ENCODE data around the gene SREK1.
A peak's percentile ranks its signal among the peaks of the same experiment; 100 is the strongest.
"Not testable (repeated sequence)": the region's sequence is repeated elsewhere in the genome, so short reads cannot be mapped to it uniquely, and the experiment has no call there.

Gene SREK1

DNA sequence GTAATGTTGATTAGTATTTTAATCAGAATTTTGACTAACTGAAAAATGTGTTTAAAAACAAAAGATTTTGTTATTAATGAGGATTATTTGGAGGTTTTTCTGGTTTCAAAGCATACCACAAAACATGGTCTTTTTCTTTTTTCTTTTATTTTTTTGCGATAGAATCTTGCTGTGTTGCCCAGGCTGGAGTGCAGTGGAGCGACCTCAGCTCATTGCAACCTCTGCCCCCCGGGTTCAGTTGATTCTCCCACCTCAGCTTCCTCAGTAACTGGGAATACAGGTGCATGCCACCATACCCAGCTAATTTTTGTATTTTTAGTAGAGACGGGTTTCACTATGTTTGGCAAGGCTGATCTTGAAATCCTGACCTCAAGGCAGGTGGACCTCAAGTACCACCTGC, 24.1 kb downstream of the SREK1 start:
- no peak for FAIRE-seq

DNA sequence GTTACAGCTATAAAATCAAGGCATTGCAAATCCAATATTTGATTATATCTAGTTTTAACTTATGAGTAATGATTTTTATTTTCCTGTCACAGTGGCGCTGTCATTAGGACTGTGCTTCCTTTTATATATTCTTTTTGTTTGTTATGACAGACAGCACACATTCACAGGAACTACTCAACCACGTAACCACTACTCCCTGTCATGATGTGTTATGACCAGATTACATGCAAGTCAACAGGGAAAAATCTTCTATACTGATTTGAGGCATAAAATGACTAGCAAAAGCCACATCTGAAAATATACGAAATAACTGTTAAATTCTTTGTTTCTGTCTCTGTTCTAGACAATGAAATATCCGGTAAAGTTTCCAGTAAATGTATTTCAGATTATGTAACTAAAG, 25.4 kb downstream of the SREK1 start:
- no peak for FAIRE-seq

DNA sequence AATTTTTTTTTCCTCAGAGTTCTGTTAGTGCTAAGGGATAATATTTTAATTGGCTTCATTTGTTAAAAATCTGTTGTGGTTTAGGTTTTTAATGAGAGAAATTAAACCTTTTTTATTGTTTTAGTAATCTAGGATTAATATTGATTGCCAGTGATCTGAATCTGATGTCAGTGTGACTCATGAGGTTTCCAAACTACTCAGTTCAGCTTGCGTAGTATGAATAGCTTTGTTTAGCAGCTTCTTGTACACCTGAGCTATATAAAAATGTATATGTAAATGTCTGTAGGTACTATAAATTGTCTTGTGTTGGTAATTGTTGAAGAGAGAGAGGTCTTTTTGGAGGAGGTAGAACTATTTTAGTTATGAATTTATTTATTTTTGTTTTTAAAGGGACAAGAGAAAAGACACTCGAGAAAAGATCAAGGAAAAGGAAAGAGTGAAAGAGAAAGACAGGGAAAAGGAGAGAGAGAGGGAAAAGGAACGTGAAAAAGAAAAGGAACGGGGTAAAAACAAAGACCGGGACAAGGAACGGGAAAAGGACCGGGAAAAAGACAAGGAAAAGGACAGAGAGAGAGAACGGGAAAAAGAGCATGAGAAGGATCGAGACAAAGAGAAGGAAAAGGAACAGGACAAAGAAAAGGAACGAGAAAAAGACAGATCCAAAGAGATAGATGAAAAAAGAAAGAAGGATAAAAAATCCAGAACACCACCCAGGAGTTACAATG, 26.3 kb downstream of the SREK1 start:
- no peak for FAIRE-seq

DNA sequence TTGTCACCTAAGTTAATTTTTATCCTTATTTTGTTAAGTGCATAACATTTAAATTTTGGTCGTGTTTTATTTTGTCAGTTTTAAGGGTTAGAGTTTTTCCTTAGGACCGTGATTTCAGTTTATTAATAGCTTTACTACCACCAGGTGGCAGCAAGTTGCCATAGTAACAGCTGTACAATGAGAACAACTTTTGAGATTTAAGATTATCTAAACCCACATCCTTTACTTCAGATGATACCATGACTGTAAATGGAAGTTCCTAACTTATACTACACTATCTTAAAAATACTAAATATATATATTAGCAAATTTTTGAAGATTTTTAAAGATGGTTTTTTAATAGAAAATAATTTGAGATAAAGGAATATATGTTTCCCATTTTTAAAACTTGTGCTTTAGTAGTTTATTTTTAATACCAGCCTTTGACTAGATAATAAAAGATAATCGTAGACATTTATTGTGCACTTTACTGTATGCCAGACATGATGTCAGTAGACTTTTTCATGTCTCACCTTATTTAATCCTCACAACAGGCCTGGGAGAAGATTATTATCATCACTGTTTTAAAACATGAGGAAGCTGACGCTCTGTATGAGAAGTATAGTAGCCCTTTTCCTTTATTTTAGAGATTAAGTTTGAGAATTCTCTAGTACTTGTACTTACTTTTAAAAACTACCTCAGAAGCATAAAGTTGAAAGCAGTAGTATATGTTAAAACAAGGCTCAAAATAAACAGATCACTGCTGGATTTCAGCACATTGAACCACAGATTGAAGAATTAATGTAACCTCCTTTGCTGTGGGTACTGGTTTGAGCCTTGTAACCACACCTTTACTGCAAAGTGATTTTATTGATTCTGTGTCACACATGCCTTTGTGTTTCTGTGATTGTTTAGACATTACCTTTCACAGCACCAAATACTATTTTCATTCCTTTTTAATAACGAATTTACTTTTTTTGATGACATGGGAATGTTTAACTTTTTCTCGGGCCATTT, 27.5 kb downstream of the SREK1 start:
- FAIRE-seq: peak; percentile 47

DNA sequence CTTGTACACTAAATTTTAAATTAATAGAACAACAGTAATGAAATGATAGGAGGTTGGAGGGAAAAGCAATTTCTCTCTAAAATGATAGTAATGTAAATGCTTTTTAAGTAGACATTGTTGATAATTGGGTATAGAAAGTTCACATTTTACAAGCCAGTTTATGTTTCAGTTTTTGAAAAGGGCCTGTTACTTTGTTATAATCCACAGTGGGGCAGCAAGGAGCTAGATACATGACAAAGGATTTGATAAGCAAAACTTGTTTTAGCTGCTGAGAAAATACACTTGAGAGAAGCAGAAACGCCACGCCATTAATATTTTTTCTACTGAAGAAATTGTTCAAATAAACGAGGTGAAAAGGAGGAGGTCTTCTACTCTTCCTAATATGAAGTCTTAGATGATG, 30.2 kb downstream of the SREK1 start:
- FAIRE-seq: no peak

DNA sequence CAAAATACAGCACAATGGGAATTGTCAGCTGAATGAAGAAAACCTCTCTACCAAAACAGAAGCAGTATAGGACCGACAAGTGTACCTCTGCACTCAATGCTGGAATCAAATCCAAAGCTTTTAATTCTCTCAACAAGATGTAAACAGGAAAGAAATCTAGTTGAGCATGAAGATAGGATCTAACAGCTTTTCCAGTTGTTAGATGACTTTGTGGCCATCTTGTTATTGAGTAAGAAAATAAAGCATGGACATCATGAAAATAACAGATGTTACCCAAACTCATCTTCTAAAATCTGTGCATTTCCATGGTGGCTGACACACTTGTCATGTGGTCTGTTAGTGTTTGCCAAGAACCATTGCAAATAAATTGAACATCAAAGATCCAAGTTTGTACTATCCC, 34.7 kb downstream of the SREK1 start:
- FAIRE-seq: no peak

DNA sequence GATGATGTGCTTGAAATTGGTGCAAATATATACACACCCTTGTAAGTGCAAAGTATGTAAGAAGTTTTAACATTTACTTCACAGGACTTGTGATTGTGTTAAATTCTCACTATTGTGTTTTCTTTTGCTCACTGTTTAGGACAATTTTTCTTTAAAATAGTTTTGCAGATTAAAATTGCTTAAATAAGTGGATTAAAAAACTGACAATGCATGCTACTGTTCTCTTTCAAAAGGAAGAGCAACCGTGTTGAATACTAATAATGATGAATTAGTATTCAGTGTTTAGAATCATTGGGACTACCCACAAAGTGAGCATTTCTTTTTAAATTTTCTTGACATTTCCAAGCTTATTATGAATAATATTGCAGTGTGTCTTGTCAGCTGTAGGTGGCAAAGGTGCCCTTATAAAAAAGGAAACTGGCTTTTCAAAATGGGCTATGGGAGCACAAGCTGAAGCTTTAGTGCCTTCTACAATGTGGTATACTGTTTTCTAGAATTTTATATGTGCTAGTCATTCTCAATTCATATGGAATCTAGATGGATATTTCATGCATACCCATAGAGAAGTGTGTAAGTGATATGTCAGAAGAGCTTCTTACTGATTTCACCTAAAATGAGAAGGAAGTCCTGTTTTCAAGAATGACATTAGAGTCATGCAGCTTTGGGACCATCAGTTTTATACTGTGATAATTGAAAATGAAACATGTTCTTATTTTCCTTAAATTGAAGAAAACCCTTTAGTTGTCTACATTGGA, 35.4 kb downstream of the SREK1 start:
- FAIRE-seq: no peak

DNA sequence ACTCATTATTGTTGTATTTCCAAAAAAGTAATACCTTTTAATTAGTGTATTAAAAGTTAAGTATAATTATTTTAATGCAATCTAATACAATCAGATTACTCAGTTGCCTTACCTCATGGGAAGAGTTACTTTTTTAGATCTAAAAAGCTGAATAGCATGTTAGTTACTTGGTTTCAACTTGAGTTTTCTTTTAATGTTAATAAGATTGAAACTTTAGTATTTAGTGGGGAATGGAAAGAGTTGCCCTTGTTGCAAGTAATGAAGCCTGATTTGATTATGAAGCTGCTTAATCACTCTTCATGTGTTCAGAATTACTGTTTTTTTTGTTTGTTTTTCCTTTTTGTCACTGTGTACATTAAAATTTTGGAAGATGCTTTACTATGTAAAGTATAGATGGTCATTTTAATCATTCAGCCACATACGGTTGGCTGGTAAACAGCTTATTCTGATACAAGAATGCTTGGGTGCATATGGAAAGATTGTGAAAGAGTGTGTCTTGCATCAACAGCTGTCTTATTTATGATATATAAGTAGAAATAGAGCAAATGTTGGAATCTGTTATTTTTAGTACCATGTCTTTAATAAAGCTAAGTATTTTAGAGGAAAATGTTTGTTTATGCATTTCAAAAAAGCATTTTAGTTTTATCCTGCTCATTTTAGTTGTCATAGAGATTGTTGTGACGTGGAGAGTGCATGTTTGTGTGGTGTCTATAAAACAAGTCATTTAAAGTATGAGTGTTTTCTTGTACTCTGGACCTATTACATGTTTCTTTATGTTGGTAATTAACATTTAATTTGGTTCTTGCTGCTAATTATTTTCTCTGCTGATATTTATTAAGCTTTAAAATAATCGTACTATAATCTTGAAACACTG, 36.4 kb downstream of the SREK1 start:
- no peak for FAIRE-seq

DNA sequence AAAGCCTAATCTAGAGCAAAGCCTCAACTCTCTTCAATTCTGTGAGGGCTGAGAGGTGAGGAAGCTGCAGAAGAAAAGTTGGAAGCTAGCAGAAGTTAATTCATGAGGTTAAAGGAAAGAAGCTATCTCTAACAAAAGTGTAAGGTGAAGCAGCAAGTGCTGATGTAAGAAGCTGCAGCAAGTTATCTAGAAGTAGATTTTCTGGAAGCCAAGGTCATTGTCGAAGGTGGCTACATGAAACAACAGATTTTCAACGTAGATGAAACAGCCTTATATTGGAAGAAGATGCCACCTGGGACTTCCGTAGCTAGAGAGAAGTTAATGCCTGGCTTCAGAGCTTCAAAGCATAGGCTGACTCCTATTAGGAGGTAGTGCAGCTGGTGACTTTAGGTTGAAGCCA, 42.0 kb downstream of the SREK1 start:
- FAIRE-seq: no peak

DNA sequence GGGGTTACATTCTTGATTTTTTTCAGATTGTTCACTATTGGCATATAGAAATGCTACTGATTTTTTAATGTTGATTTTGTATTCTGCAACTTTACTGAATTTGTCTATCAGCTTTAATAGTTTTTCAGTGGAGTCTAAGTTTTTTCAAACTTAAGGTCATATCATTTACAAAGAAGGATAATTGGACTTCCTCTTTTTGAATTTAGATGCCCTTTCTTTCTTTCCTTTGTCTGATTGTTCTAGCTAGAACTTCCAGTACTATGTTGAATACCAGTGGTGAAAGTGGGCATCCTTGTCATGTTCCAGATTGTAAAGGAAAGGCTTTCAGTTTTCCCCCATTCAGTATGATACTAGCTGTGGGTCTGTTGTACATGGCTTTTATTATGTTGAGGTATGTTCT, 49.3 kb downstream of the SREK1 start:
- FAIRE-seq: no peak

DNA sequence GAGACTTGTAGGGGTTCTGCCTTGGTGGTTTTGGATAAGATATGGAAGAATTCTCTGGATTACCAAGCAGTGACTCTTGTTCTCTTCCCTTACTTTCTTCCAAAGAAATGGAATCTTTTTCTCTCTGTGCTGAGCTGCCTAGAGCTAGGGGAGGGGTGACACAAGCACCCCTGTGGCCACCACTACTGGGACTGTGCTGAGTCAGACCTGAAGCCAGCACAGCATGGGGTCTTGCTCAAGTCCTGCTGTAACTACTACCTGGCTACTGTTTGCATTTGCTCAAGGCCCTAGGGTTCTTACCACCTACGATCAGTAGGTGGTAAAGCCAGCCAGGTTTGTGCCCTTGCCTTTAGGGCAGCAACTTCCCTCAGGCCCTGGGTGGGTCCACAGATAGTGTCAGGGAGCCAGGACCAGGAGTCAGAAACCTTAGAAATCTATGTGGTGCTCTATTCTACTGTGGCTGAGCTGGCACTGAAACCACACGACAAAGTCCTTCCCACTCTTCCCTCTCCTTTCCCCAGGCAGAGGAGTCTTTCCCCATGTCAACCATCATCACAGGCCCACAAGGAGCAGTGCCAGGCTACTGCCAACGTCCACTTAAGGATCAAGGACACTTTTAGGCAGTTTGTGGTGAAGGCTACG, 53.8 kb downstream of the SREK1 start:
- no peak for FAIRE-seq

DNA sequence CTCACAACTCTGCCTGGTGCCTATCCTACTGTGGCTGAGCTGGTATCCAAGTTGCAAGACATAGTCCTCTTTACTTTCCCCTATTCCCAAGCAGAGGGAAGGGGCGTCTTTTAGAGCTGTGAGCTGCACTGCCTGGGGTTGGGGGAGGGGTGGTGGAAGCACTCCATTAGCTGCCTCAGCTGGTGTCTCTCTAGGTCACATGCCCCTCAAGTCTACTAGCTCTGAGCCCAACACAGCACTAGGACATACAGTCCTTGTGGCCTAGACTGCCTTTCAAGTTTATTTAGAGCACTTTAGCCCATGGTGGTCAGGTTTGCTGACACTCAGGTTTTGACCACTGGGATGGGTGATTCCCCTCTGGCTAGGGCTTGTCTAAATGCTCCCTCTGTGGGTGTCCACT, 54.7 kb downstream of the SREK1 start:
- no peak for FAIRE-seq

DNA sequence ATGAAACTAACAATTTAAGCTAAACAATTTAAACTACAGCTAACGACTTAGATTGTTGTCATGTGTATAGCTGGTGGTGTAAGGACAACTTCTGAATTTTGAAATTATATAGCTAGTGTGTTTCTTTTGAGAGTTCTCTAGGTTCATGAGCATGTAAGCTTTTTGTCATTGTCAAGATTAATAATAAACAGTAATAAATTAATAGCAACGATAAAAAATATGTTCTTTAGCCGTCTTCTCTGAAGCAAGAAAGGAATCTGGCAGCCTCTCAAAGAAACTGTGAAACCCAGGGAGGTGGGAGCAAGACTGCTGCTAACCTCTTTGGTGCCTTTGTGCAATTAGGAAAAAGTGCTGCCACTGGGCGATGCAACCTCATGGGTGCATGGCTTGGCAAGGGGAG, 59.4 kb downstream of the SREK1 start:
- no peak for FAIRE-seq

DNA sequence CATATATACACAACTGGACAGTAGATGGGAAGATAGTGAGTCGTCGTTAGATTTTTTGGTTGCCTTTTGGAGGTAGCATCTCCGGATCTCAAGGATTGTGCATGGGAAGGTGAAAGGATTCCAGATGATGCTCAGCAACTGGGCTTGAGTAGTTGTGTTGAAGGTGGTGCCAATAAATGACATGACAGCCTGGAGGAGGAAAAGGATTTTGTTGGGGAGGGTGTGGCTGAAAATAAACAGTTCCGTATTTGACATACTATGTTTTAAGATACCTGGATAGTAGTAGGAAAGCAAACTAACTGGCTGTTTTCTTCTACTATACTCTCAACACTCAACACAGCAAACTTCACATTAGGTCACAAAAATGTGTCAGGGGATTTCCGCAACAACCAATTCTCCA, 62.4 kb downstream of the SREK1 start:
- FAIRE-seq: no peak

DNA sequence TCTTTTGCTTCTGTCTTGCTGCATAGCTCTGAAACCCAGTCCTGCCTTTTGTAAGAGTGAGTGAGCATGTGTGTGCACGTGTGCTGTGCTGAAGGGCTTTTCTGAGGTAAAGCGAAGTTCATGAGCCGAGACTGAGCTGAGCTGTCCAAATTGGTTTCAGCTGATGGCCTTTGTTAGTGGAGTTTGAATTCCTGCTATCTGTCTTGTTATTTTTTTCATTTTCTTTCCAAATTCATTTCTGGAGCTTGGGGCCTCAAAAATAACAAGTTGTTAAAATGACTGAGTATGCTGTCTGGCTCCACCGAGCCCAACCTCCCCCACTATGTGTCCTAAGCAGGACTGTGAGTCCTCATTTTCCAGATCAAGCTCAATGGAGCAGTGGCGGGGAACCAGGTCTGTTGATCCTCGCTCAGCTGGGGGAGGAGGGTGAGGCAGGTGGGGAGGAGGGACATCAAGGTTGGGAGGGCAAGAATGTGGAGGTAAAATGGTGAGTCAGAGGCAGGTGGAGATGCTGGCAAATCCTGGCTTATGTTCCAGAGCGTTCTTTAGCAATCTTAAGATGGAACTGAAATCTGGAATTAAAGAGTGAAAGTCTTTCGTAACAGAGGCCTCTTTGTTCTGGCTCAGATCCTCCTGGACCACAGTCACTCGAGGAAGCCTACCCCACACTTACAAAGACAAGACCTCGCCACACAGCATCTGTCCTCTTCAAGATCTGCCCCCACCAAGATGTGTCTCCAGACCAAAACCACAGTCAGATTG, 63.9 kb downstream of the SREK1 start:
- no peak for FAIRE-seq

DNA sequence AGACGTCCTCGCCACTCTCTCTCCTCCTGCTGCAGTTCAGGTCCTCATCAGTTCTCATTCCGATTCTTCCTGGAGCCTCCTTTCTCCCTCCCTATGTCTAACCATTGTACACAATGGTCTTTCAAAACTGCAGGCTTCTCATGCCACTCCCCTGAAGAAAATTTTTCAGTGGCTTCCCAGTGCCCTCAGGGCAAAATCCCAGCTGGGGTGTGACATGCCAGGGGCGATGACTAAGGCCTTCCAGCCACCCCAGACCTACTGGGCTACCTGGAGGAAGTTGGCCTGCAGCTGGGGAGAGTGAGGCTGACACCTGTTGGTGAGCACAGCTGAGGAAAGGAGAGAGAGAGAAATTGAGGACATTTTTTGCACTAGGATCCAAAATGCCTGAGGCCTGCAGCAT, 65.2 kb downstream of the SREK1 start:
- FAIRE-seq: no peak

DNA sequence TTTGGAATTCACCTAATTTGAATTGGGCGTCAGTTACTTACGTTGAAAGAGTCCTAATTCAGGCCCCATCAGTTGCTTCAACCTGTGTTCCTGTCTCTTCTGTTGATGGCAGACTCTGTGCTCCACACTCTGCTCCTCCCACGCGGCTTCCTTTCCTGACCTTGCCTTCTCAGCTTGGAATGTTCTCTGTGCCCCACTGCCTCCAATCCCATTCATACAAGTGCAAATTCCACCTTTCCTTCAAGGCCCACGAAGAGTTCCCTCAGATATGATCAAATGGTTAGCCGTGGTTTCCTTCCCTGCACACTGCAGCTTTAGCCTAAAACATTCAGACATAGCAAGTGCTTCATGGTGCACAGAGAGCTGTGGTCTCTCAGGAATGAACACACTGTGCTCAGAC, 65.7 kb downstream of the SREK1 start:
- FAIRE-seq: no peak

DNA sequence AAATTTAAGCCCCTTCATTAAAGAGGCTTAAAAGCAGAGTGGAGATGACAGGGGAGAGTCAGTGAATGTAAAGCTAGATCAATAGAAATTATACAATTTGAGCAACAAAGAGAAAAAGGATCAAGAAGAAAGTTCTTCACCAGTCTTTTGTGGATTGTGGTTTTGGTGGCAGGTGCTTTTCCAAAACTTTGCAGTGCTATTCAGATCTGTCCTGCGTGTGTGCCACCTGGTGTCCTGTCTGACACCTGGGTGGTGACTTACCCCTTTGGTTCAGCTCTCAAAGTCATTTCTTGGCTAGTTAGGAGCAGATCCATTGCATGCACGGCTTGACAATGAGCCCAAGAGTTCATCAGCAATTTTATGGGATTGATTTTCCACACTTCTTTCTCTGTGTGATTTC, 69.4 kb downstream of the SREK1 start:
- no peak for FAIRE-seq

DNA sequence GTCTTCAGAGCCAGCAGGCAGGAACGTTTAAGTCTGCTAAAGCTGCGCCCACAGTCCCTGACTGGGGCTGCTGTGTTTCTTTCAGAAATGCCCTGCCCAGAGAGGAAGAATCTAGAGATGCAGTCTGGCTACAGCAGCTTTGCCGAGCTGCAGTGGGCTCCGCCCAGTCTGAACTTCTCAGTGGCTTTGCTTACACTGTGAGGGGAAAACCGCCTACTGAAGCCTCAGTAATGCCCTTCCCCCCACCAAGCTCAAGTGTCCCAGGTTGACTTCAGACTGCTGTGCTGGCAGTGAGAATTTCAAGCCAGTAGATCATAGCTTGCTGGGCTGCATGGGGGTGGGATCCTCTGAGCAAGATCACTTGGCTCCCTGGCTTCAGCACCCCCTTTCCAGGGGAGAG, 78.4 kb downstream of the SREK1 start:
- FAIRE-seq: no peak

DNA sequence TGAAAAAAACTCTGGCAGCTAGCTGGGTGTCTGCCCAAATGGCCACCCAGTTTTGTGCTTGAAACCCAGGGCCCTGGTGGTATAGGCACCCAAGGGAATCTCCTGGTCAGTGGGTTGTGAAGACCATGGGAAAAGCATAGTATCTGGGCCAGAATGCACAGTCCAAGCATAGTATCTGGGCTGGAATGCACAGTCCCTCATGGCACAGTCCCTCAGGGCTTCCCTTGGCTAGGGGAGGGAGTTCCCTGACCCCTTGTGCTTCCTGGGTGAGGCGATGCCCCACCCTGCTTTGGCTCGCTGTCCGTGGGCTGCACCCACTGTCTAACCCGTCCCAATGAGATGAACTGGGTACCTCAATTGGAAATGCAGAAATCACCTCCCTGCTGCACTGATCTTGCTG, 78.8 kb downstream of the SREK1 start:
- not testable (repeated sequence) for FAIRE-seq

DNA sequence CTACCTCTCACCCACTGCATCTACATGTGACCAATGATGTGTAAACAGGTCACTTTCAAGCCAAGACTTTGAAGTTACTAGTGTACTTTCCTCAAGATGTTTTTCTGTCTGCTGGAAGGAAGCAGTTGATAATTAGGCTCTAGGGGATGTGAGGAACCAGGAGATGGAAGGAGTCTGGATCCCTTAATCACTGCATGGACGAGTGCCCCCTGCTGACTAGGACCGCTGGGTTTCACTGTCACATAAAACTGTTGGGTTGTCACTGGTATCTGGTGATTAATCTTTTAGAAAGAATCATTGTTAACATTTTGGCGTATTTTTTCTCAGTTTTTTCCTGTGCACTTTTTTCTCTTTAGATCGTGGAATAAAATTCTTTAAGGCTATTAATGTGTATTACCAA, 79.5 kb downstream of the SREK1 start:
- FAIRE-seq: no peak
